ENCODE results near the gene LPCAT1. TPM values are rescaled to one million over a fixed set of nuclear protein-coding genes. Genes with fewer than 3 reads are reported as not detected.

Gene LPCAT1
- total RNA-seq, 1 donor from 2014 or later = 37.9 TPM

DNA sequence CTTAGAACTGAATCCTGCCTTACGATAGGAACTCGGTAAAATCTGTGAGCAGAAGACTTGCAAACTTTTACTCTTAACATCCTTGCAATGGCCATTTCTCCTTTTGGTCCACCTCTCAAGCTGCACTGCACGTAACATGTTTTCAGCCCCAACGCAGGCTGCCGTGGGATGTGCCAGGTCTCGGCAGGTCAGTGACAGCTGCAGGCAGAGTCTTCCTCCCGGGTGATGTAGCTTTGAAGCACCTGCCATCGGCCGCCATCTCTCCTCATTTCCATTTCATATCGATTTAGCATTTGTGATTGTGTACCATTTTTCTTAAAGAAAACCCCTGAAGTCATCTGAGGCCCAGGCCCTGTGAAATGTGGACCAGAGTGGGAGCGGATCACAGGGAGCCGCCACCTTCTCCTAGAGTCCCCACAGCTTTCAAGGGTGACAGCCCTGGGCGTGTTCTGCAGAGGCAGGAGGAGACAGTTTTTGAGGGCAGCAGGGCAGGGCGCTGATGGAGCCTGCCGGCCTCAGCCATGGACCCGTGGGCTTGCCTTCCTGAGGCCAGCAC is 25.8 kb upstream of the LPCAT1 start:
- peak; percentile 73 for DNase-seq (ENCODE audit: extremely low spot score, unreplicated experiment)
- Mint-ChIP-seq H3K36me3 (ENCODE audit: unreplicated experiment) (no peaks in the 10 kb centered on the region), H3K4me3 (ENCODE audit: unreplicated experiment) (no peak overlapping the region), H3K9me3 (ENCODE audit: unreplicated experiment) (no peaks in the 10 kb centered on the region), H3K4me1 (ENCODE audit: unreplicated experiment) (peaks cover 19% of the 10 kb centered on the region), H3K27me3 (ENCODE audit: unreplicated experiment) (peaks cover 82% of the 10 kb centered on the region), H3K27ac (ENCODE audit: unreplicated experiment) (no peak overlapping the region)
- TF ChIP-seq CTCF (IDR thresholded peaks at IDR 0.05) = no peak

DNA sequence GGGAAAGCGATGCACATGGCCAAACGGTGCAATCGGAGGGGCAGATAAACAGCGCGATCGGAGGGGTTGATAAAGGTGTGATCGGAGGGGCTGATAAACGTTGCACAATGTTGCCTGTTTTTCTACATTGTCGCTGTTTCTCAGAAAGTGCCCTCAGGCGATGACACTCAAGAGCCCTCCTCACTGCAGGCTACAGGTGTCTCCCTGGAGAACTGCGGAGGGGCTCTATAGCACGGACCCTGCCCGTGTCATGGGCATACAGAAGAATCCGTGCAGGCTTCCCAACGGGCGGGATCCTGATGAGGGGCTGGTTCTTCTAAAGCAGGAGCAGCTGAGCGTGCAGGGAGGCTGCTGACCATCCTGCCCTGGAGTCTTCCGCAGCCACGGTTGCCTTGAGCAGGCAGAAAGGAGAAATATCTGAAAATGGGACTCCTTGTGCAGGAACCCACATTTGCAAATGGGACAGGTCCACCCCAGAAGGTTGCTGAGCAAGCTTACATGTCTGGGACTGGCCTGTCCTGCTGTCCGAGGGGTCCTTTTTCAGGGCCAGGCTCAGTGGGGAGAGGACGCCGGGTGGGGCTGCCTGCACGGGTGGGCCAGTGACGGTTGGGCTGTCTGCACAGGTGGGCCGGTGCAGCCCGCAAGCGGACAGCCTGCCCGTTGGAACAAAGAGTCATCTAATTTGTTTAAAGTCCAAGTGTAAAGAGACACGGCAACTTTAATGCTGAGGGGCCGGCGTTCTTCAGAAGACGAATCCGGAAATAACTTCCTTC is 25.1 kb upstream of the LPCAT1 start:
- H3K27me3 Mint-ChIP-seq (ENCODE audit: unreplicated experiment) = peaks cover 77% of the 10 kb centered on the region
- DNase-seq (ENCODE audit: extremely low spot score, unreplicated experiment) = peak; percentile 84
- TF ChIP-seq CTCF (IDR thresholded peaks at IDR 0.05) = no peak
- no peak overlapping the region for H3K4me3 Mint-ChIP-seq (ENCODE audit: unreplicated experiment)
- no peak overlapping the region for H3K27ac Mint-ChIP-seq (ENCODE audit: unreplicated experiment)
- H3K4me1 Mint-ChIP-seq (ENCODE audit: unreplicated experiment) = peaks cover 14% of the 10 kb centered on the region
- H3K36me3 Mint-ChIP-seq (ENCODE audit: unreplicated experiment) = no peaks in the 10 kb centered on the region
- H3K9me3 Mint-ChIP-seq (ENCODE audit: unreplicated experiment) = no peaks in the 10 kb centered on the region

DNA sequence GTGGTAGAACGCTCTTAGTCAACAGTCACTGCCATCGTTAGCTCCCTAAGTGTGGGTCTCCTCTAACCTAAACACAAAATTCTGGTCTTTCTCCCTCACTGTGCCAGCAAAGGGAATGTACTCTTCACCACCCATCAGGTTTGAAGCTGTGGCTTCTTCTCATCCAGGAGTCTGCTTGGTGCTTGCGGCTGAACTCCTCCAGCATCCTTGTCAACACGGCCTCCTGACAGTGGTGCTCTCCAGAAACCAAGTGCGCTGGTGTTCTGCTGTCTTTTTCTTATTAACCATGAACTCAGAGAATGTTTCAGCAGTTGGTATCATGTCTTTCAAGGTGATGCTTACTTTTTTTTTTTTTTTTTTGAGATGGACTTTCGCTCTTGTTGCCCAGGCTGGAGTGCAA is 23.9 kb upstream of the LPCAT1 start:
- Mint-ChIP-seq H3K27ac (ENCODE audit: unreplicated experiment) (no peak overlapping the region), H3K9me3 (ENCODE audit: unreplicated experiment) (no peaks in the 10 kb centered on the region), H3K4me1 (ENCODE audit: unreplicated experiment) (peaks cover 11% of the 10 kb centered on the region), H3K27me3 (ENCODE audit: unreplicated experiment) (peaks cover 70% of the 10 kb centered on the region), H3K36me3 (ENCODE audit: unreplicated experiment) (no peaks in the 10 kb centered on the region), H3K4me3 (ENCODE audit: unreplicated experiment) (no peak overlapping the region)
- TF ChIP-seq CTCF (IDR thresholded peaks at IDR 0.05) = no peak
- DNase-seq (ENCODE audit: extremely low spot score, unreplicated experiment) = no peak

DNA sequence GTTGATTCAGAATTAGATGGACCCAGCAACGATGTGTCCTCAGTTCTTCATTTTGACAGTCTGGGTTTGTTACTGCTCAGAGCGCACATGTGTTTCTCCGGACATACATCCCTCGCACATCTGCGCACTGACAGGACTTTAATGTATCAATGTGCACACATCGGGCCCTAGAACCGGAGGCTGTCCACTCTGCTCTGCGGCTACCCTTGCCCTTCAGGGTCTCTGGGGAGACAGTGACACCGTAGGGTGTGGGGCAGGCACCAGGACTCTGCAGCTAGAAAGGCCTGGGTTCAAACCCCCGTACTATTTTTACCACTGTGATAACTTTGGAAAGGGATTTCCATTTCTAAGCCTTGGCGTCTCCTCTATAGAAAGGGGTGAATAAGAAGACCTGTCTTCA is 23.5 kb upstream of the LPCAT1 start:
- H3K27ac Mint-ChIP-seq (ENCODE audit: unreplicated experiment) = no peak overlapping the region
- no peak for TF ChIP-seq CTCF (IDR thresholded peaks at IDR 0.05)
- H3K36me3 Mint-ChIP-seq (ENCODE audit: unreplicated experiment) = no peaks in the 10 kb centered on the region
- H3K9me3 Mint-ChIP-seq (ENCODE audit: unreplicated experiment) = no peaks in the 10 kb centered on the region
- no peak overlapping the region for H3K4me3 Mint-ChIP-seq (ENCODE audit: unreplicated experiment)
- DNase-seq (ENCODE audit: extremely low spot score, unreplicated experiment) = peak; percentile 69
- peaks cover 8% of the 10 kb centered on the region for H3K4me1 Mint-ChIP-seq (ENCODE audit: unreplicated experiment)
- peaks cover 66% of the 10 kb centered on the region for H3K27me3 Mint-ChIP-seq (ENCODE audit: unreplicated experiment)

DNA sequence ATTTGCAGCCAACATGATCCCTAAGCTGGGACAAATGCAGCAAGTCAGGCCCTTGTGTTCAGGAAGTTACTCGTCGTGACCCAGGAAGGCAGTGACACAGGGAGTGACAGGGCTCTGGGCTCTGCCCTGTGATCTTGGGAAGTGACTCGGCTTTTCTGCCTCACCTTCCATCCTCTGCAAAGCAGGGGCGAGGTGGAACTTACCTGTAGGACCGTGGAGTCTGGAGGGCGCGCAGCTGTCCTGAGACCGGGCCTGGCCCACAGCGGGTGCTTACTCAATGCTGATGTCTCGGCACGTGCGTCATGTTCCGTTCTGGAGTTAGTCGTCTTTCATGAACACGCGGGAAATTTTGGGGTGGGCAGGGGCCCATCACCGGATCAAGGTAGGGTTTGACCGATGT is 22.8 kb upstream of the LPCAT1 start:
- no peak overlapping the region for H3K27ac Mint-ChIP-seq (ENCODE audit: unreplicated experiment)
- peak; percentile 80 for DNase-seq (ENCODE audit: extremely low spot score, unreplicated experiment)
- no peak overlapping the region for H3K4me3 Mint-ChIP-seq (ENCODE audit: unreplicated experiment)
- no peaks in the 10 kb centered on the region for H3K36me3 Mint-ChIP-seq (ENCODE audit: unreplicated experiment)
- H3K27me3 Mint-ChIP-seq (ENCODE audit: unreplicated experiment) = peaks cover 61% of the 10 kb centered on the region
- no peaks in the 10 kb centered on the region for H3K9me3 Mint-ChIP-seq (ENCODE audit: unreplicated experiment)
- H3K4me1 Mint-ChIP-seq (ENCODE audit: unreplicated experiment) = peaks cover 3% of the 10 kb centered on the region
- no peak for TF ChIP-seq CTCF (IDR thresholded peaks at IDR 0.05)
